GM12874 (cell line): ENCODE results near the gene UBQLNL.

ENCODE experiments used
- TF ChIP-seq, protein P1 (sequence below): IDR thresholded peaks from 2 replicates; pipeline ENCODE4 v1.5.1; 2011; ENCODE audit warnings: low read depth, mild to moderate bottlenecking, control low read depth, low read length, moderate library complexity; ENCODE audit not compliant: insufficient read depth

The UBQLNL gene, protein sequence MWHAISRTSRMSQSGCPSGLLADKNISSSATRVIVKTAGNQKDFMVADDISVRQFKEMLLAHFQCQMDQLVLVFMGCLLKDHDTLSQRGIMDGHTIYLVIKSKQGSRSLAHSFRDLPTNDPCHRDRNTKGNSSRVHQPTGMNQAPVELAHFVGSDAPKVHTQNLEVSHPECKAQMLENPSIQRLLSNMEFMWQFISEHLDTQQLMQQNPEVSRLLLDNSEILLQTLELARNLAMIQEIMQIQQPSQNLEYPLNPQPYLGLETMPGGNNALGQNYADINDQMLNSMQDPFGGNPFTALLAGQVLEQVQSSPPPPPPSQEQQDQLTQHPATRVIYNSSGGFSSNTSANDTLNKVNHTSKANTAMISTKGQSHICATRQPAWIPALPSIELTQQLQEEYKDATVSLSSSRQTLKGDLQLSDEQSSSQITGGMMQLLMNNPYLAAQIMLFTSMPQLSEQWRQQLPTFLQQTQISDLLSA

DNA sequence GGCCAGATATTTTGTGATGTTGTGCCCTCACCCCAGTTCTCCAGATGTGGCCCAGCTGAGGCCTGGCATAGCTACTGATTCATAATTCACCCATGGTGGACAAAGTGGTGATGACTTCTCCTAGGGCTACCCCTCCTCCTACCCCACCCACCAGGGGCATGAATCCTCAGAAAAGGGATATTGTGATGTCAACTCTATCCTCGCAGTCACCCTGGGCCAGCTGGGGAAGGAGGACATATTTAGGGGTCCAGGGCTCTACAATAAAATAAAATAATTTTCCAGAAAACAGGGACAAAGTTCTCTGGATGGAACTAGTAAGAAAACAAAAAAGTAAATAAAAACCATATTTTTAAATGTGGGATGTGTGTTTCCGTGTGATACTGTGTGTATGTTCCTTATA is at the start of gene UBQLNL:
Gene UBQLNL (minus strand): TSS at position 101 of the 400 bp plus-strand sequence. CDS start 258 bp downstream, outside the sequence.
- TF ChIP-seq, protein P1, sequence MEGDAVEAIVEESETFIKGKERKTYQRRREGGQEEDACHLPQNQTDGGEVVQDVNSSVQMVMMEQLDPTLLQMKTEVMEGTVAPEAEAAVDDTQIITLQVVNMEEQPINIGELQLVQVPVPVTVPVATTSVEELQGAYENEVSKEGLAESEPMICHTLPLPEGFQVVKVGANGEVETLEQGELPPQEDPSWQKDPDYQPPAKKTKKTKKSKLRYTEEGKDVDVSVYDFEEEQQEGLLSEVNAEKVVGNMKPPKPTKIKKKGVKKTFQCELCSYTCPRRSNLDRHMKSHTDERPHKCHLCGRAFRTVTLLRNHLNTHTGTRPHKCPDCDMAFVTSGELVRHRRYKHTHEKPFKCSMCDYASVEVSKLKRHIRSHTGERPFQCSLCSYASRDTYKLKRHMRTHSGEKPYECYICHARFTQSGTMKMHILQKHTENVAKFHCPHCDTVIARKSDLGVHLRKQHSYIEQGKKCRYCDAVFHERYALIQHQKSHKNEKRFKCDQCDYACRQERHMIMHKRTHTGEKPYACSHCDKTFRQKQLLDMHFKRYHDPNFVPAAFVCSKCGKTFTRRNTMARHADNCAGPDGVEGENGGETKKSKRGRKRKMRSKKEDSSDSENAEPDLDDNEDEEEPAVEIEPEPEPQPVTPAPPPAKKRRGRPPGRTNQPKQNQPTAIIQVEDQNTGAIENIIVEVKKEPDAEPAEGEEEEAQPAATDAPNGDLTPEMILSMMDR = no peak

DNA sequence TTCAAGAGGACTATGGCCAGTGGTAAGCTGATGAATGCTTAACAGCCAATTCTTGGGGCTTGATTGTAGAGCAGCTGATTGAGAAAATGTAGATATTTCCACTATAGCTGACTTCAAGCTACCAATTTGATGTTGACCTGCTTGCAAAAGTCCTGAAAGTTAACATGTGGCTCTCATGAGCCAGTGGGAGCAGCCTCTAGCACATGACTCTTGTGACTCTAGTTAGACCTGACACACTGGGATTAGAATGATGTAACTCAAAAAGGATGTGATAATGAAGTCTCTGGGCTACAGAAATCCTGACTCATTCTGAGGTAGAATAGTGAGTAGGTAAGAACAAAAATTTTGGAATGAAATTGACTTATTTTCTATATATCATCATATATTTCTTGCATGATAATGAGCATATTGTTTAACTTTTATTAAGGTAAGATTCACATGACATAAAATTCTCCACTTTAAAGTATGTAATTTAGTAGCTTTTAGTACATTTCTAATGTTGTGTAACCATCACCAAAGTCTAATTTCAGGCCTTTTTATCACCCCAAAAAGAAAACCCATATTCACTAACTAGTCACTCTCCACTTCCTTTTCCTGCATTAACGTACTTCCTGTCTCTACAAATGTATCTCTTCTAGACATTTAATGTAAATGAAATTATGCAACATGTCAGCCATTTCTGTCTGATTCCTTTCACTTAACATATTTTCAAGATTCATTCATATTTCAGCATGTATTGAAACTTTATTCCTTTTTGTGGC is 47.9 kb upstream of the UBQLNL start:
- TF ChIP-seq, protein P1 = no peak

DNA sequence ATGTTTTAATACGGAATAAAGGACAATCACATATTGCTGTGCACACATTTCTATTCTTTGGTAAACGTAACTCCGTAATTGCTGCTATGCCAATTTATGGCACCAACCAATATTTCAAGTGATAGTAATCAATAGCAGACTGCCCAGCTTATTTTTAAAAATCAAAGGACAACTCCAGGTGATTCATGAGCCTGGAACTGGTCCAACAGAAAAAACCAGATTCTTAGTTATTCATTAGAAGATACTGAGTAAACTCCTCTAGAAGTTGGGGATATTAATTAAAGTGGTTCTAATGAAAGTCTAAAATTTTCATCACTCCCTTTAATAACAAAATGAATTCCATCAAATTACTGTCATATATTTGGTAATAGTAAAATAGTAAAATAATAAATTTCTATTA is 41.3 kb upstream of the UBQLNL start:
- TF ChIP-seq, protein P1 = no peak

DNA sequence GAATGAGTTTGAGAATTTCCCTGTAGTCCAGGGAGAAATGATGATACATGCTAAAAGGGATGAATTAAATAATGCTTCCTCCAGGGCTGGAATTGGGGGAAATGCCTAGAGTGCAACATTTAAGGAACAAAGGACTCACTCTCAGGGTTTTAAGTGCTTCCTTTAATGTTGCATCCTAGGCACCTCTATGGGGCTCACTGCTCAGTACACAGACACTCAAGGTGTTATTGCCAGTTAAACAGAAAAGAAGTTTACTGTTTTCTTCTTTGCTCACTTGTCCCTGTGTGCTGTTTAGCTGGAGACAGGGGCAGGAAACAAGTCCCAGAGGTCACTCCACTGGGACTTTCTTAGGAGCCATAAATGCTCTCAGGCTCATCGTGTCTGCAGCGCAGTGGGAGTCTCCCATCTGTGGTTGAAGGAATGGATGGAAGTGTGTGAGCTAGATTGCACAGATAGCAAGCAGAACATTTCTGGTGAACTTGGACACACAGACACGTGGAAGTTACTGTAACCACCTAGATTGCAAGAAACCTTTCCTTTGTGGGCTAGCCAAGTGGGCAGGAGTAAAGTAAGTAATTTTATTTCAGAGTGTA is 40.2 kb upstream of the UBQLNL start:
- TF ChIP-seq, protein P1 = no peak

DNA sequence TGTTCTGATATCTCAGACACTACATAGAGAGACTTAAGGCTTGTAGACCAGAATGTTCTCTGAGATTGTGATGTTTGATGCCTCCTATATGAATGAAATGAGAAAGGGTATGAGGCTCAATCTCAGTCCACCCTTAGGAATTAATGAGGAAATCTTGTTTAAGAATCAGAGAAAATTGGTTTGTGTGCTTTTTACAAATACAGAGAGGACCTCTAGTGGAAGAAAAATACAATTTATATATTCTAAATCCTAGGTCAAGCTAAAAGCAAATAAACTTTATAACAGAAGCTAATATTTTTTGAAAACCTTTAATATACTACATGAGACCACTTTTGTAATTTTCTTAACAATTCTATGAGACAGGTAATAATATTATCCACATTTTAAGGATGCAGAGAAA is 36.8 kb upstream of the UBQLNL start:
- TF ChIP-seq, protein P1 = no peak

DNA sequence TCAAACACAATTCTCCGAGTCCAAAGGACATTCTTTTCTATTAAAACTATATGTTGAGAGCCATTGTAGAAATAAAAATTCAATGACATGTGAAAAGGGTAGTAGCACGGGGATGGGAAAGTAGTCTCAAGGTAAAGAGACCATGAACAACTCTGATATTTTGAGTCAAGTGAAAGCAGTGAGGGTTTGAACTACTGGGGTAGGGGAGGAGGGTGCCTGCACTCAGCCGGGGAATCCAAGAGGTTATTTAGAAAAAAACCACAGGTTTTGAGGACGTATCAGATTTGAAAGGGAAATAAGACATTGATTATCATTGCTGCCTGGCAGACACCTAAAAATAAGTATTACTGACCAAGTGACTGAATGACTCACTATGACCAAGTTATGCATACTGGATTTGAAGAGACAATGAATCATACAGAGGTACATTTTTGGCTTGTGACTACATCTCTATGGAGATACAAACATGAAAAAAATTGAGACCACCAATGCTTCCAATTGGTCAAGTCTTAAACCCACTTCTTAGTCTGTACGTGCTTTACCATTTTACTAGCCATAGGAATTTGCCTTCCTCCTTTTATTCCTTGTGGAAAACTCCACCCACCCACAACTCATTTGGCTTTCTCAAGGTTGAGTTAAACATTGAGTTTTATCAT is 34.1 kb upstream of the UBQLNL start:
- TF ChIP-seq, protein P1 = no peak

DNA sequence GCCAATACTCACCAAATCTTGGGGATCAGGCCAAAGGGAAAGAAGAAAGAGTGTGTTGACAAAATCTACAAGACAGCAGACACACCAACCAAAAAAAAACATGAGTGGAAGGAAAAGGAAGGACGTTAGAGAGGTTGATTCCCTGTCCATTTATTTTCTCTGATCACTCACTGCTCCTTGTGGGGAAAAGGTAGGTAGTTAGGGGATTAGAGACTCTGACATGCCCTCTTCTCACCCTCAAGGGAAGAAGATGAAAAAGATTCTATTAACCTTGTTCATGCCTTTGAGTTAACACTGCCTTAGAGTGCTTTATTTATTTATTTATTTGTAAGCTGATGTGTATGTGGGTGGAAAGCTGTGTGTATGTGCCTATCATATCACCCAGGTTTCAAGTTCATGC is 31.9 kb upstream of the UBQLNL start, which contains the start of gene OR52H1:
Gene OR52H1 (minus strand): TSS at position 101 of the 400 bp plus-strand sequence. CDS start 3,035 bp downstream, outside the sequence.
- TF ChIP-seq, protein P1 = no peak
